Spinal cord (tissue), 10 donors: ENCODE results near the gene TUSC2. TPM values are rescaled to one million over a fixed set of nuclear protein-coding genes. Genes with fewer than 3 reads are reported as not detected.
"Not testable (repeated sequence)": the region's sequence is repeated elsewhere in the genome, so short reads cannot be mapped to it uniquely, and the experiment has no call there.

Experiments
- DNase-seq, 6 donors: peaks; one replicate each; pipeline versions ENCODE4 v3.0.0 to v3.0.0-alpha.2; 2013 to 2015; ENCODE audit warnings: low spot score in 6 of 6, low read depth in 4 of 6
- H3K27ac ChIP-seq: one replicate; pipeline ENCODE4 v1.5.1; 2013; ENCODE audit warnings: low read depth, low read length, control low read depth
- H3K27me3 ChIP-seq: one replicate; pipeline ENCODE4 v1.6.1; 2013; ENCODE audit warnings: low read length; ENCODE audit not compliant: control insufficient read depth, insufficient read depth
- H3K36me3 ChIP-seq: one replicate; pipeline ENCODE4 v1.6.1; 2013; ENCODE audit warnings: low read length; ENCODE audit not compliant: control insufficient read depth, insufficient read depth
- H3K4me1 ChIP-seq: one replicate; pipeline ENCODE4 v1.6.1; 2013; ENCODE audit warnings: low read length; ENCODE audit not compliant: control insufficient read depth, insufficient read depth
- H3K4me3 ChIP-seq: one replicate; pipeline ENCODE4 v1.5.1; 2013; ENCODE audit warnings: low read depth, low read length, control low read depth
- H3K9me3 ChIP-seq: one replicate; pipeline ENCODE4 v1.6.1; 2013; ENCODE audit warnings: low read length; ENCODE audit not compliant: control insufficient read depth, insufficient read depth
- WGBS: methylation state at CpG from one replicate; pipeline ENCODE4 v1.1.5; 2013; ENCODE audit warnings: missing lambda C conversion rate; ENCODE audit not compliant: insufficient coverage; 5-methylcytosine and 5-hydroxymethylcytosine counted together
- polyA plus RNA-seq, 2 donors: library from polyadenylated mRNA; unstranded; fragments of 120-200 nt; gene quantifications; one replicate each; pipeline ENCODE4 v1.2.1, GENCODE V29; 2013; ENCODE audit not compliant: insufficient read length in 2 of 2
- total RNA-seq, 2 donors: library from RNA; depleted of rRNA in 1 of 2; stranded (reverse); fragments of 120-200 nt in 1 of 2; fragments of >200 nt in 1 of 2; gene quantifications; one replicate each; pipeline versions ENCODE4 v1.2.3 to v1.2.4, GENCODE V29; 2013 to 2014
- donor health status: healthy.

TUSC2 gene
- total and polyA plus RNA-seq, 4 donors, result 17.0 to 50.7 (median 37.2) TPM

DNA sequence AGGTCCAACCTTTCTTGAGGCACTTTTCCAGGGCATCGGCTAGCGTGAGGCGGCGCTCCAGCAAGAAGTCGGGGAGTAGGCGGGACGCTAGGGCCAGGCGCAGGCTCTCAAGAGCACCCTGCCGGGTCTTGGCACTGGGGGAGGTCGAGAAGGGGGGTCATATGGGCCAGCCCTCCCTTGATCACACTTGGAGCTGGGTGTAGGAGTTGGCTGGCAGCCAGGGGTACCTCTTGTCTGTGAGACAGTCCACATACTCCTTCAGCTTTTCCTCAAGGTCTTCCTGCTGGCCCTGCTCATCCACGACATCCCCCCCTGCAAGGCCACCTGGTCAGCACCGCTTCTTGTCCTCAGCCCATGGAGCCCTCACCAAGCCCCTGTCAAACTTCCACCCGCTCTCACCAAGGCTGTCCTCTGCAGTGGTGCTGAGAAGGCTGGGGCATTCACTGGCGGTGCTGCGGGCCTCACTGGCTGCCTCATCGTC lies 37.8 kb downstream of the TUSC2 start:
- Histone ChIP-seq H3K27me3 (no peaks in the 10 kb centered on the region), H3K4me1 (peaks cover 29% of the 10 kb centered on the region), H3K9me3 (no peaks in the 10 kb centered on the region), H3K27ac (no peak overlapping the region), H3K4me3 (no peak overlapping the region), H3K36me3 (peaks cover 53% of the 10 kb centered on the region)
- DNase-seq, result no peak
- 97% methylated on average over 6 of the region's 16 CpGs for WGBS

DNA sequence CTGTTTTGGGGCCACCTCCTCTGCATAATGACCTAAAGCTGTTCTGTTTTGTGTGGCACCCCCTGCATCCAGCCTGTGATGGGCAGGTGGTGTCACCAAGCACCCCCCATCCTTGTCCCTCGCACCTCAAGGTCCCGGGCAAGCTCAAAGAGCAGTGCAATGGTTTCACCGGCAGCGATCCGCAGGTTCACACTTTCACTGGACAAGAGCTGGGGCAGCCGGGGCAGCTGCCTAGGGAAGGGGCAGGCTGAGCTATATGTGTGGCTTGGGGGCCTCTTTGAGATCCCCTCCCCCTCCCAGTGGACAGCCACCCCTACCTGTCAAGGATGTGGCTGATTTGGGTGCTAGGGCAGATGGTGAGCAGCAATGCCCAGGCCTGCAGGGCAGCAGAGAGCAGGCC lies 38.9 kb downstream of the TUSC2 start:
- Histone ChIP-seq H3K36me3 (peaks cover 47% of the 10 kb centered on the region), H3K4me3 (no peak overlapping the region), H3K27me3 (no peaks in the 10 kb centered on the region), H3K27ac (no peak overlapping the region), H3K9me3 (no peaks in the 10 kb centered on the region), H3K4me1 (peaks cover 29% of the 10 kb centered on the region)
- DNase-seq, result no peak
- 90% methylated on average over 2 of the region's 6 CpGs for whole genome bisulfite sequencing

DNA sequence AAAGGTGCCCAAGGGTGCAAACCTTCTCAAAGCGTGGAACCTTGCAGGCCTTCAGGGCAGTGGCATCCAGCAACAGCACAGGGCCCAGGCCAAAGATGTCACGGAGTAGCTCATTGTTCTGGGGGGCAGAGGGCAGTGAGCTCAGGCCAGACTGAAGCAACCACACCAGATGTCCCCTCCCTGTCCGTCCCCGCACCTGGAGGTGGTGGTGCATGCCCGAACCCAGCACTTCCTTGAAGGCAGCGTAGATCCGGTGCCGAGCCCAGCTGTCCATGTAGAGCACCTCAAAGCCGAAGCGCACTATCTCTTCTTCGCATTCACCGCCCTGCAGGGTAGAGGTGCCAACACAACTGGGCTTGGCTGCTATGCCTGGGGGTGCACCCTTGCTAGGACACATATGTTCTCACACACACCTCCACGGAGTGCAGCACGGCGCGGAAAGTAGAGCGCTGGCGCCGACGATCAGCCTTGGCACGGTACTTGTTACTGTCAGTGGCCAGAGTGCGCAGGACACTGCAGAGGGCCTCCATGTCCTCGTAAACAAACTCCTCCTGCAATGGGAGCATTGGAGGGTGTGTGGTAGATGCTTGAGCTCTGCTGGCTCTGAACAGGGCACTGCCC lies 39.5 kb downstream of the TUSC2 start:
- WGBS, result 96% methylated on average over 22 of the region's 23 CpGs
- Histone ChIP-seq H3K36me3 (peaks cover 47% of the 10 kb centered on the region), H3K27ac (no peak overlapping the region), H3K9me3 (no peaks in the 10 kb centered on the region), H3K4me1 (peaks cover 28% of the 10 kb centered on the region), H3K27me3 (no peaks in the 10 kb centered on the region), H3K4me3 (no peak overlapping the region)
- no peak for DNase-seq

DNA sequence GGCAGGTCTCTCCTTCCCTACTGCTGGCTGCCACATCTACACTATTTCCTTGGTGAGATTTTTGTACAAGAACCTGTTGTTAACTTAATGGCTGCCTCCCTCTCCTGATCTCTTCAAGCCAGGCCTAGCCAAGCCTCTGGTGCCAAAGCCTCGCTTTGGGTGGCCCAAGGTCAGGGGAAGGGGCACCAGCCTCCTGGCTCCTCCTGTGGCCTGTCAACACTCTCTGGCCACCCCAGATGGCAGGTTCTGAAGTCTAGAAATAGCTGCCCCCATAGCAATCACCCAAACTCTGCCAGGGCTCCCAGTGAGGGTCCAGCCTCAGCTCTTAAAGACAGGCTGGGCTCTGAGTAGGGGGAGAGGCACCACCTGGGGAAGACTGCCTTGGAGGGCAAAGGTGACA lies 40.8 kb downstream of the TUSC2 start:
- Histone ChIP-seq H3K4me1 (peaks cover 17% of the 10 kb centered on the region), H3K9me3 (no peaks in the 10 kb centered on the region), H3K36me3 (peaks cover 47% of the 10 kb centered on the region), H3K4me3 (no peak overlapping the region), H3K27ac (no peak overlapping the region), H3K27me3 (no peaks in the 10 kb centered on the region)
- 87% methylated on average over 1 of the region's 1 CpG for WGBS
- DNase-seq, result no peak

DNA sequence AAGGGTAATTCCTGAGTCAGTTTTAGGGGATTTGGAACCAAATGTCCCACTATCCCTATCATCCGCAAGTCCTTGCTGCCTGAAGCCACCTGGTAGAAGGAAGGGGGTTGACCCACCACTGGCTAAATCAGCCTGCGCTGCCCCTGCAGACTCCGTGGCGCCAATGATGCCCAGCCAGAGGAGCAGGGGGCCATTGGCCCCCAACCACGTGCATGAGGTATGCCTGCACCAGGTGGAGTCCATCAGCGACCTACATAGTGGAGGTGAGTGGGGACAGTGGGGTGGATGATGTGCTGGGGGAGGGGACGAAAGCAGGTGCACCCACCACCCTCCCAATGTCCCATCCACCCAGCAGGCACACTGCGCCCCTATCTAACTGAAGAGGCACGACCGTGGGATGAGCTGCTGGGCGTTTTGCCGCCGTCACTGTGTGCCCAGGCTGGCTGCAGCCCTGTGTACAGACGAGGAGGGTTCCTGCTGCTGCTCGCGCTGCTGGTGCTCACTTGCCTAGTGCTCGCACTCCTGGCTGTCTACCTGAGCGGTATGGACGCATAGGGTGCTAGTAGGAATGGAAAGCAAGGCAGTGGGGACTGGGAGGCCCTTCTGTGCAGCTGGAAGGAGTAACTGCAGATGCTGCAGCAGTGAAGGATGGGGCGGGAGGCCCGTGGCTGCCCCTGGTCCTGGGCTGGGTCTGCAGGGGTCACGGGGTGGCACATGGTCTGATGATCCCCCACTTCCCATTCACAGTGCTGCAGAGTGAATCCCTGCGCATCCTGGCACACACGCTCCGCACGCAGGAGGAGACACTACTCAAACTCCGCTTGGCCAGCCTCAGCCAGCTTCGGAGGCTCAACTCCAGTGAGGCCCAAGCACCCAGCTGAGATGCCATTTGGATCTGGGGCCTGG lies 41.4 kb downstream of the TUSC2 start:
- H3K27ac ChIP-seq, result no peak overlapping the region
- no peaks in the 10 kb centered on the region for H3K27me3 ChIP-seq
- H3K4me1 ChIP-seq, result peaks cover 14% of the 10 kb centered on the region
- no peaks in the 10 kb centered on the region for H3K9me3 ChIP-seq
- DNase-seq, result no peak
- H3K36me3 ChIP-seq, result peaks cover 47% of the 10 kb centered on the region
- WGBS, result 92% methylated on average over 25 of the region's 28 CpGs
- H3K4me3 ChIP-seq, result no peak overlapping the region

DNA sequence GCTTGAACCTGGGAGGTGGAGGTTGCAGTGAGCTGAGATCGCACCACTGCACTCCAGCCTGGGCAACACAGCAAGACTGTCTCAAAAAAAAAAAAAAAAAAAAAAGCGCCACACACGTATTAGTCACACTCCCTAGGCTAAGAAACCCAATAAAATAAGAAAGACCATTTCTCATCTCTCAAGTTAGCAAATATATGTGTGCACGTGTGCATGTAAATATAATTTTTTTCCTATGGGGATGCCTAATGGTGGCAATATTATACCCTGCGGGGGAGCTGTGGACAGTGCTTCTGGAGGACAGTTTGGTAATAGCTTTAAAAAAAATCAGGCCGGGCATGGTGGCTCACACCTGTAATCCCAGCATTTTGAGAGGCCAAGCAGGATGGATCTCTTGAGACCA lies 43.9 kb downstream of the TUSC2 start:
- WGBS, result 89% methylated on average over 1 of the region's 6 CpGs
- not testable (repeated sequence) for H3K4me3 ChIP-seq, H3K27ac ChIP-seq, H3K4me1 ChIP-seq, H3K27me3 ChIP-seq, DNase-seq, H3K9me3 ChIP-seq
- peaks cover 30% of the 10 kb centered on the region for H3K36me3 ChIP-seq

DNA sequence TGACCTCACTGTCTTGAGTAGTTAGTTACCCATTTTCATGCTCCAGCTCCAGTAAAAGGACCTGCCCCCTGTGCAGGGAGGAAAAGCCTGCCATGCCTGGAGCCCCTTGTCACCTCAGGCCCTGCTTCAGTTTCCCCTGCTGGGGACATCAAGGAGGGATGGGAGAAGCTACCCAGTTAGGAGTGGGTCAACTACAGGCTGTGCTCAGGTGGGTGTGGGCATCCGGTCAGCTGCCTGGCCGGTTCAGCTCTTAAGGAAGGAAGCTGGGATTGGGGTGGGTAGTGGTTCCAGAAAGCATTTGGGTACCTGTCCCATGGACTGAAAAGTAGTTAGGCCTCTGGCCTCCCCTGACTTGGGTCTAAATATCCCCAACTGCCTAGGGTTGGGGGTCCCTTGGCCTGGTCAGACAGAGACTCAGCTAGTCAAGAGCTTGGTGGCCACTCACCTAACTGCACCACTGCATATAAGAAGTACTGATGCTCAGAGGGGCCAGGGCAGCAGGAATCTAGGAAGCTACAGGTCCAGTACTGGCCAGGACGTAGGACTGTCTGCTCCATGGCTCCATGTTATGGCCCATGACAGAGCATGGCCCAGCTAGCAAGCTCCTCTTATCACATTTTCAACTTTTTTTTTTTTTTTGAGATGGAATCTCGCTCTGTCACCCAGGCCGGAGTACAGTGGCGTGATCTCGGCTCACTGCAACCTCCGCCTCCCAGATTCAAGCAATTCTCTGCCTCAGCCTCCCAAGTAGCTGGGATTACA lies 48.6 kb downstream of the TUSC2 start:
- Histone ChIP-seq H3K27me3 (peaks cover 27% of the 10 kb centered on the region), H3K9me3 (no peaks in the 10 kb centered on the region), H3K27ac (no peak overlapping the region), H3K36me3 (peaks cover 18% of the 10 kb centered on the region), H3K4me1 (peaks cover 24% of the 10 kb centered on the region), H3K4me3 (no peak overlapping the region)
- DNase-seq, result no peak
- WGBS, result 100% methylated on average over 3 of the region's 8 CpGs

DNA sequence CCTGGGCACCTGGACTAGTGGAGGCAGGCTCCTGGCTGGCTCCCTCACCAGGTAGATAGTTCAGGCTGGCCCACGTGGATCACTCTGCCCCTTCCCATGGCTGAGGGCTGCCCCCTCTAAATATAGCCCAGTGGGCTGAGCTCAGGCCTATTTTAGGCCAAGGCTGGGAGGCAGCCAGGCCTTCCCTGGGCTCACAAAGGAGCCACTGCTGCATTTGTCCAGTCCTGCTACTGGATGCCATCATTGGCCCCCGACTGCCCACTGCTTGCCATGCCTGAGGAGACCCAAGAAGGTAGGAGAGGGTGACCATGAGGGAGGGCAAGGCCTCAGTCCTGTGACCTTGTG lies 49.2 kb downstream of the TUSC2 start, which contains the start of gene LSMEM2:
Gene LSMEM2 (plus strand): TSS at position 208 of the 345 bp plus-strand sequence. CDS start 27 bp downstream, at position 235.
- no peak within 1 kb of the TSS for H3K27ac ChIP-seq
- WGBS, result 50% methylated on average over 2 of the region's 2 CpGs
- H3K4me3 ChIP-seq, result no peak within 1 kb of the TSS
- H3K27me3 ChIP-seq, result peaks cover 33% of the 10 kb centered on the region
- no peaks in the 10 kb centered on the region for H3K9me3 ChIP-seq
- H3K4me1 ChIP-seq, result peaks cover 29% of the 10 kb centered on the region
- peaks cover 18% of the 10 kb centered on the region for H3K36me3 ChIP-seq
- no peak for DNase-seq

DNA sequence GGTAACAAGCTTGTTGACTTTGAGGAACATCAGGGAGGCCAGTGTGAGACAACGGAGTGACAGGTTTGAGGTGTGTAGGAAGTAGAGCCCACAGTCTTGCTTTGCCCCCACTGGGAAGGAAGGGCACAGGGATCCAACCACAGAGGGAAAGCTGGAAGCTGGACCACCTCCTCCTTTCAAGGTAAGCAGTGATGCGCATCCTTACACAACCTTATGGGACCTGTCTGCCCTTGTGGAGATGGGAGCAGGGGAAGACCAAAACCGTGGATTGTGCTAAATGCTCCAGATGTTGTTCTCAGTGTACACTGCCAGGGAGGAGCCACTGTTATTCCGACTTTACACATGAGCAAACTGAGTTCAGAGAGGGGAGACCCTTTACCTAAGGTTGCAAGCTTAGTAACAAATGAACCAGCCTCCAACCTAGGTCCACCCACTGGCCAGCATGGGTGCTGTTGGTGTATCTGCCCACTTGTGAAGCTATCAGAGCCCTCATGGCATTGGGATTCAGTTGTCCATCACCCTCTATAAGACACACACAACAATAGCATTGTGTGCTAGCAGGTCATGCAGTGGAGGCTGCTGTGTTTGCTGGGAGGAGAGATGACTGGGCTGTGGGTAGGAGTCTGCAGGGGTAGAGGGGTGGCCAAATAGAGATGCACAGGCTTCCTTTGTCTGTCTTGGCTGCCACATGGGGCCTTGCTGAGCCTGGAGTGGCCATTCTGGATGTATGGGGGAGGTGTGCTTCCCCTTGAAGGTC lies 49.7 kb downstream of the TUSC2 start:
- Histone ChIP-seq H3K4me3 (no peak overlapping the region), H3K9me3 (no peaks in the 10 kb centered on the region), H3K27ac (no peak overlapping the region), H3K36me3 (peaks cover 19% of the 10 kb centered on the region), H3K27me3 (peaks cover 39% of the 10 kb centered on the region), H3K4me1 (peaks cover 35% of the 10 kb centered on the region)
- 94% methylated on average over 3 of the region's 4 CpGs for WGBS
- no peak for DNase-seq
